ENCODE results near the gene KDM2A.

DNA sequence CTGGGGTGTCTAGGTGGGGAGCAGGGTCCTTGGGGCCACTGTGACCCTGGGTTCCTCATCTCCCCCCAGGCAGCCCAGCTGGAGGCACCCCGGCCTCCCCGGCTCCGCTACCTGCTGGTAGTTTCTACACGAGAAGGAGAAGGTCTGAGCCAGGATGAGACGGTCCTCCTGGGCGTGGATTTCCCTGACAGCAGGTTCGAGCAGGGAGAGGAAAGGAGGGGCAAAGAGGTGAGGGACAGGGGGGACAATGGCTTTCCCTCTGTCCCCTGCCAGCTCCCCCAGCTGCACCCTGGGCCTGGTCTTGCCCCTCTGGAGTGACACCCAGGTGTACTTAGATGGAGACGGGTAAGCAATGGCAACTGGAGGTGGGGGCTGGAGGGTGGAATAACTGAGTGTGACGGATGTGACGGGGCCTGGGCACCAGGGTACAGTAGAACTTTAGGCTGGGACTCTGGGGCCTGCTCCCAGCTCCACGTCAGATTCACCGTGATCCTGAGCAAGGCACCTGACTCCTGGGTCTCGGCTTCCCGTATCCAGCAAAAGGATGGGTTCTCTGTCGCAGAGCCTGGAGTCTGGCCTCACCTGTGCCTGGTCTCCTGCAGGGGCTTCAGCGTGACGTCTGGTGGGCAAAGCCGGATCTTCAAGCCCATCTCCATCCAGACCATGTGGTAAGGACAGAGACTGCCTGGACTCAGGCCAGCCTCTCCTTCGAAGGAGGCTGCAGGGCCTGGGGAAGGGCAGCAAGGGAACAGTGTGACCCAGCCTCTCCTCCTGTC is 187.9 kb downstream of the KDM2A start:
- TF ChIP-seq EZH2 (IDR thresholded peaks at IDR 0.05; ENCODE audit: borderline replicate concordance, low read depth, low read length, severe bottlenecking), result no peak
- TF ChIP-seq MYC (IDR thresholded peaks at IDR 0.05; ENCODE audit: low read depth, low read length), result no peak
- no peak for TF ChIP-seq POLR2AphosphoS5 (IDR thresholded peaks at IDR 0.05; ENCODE audit: insufficient read depth, low read depth, low read length)
- TF ChIP-seq, protein P1, sequence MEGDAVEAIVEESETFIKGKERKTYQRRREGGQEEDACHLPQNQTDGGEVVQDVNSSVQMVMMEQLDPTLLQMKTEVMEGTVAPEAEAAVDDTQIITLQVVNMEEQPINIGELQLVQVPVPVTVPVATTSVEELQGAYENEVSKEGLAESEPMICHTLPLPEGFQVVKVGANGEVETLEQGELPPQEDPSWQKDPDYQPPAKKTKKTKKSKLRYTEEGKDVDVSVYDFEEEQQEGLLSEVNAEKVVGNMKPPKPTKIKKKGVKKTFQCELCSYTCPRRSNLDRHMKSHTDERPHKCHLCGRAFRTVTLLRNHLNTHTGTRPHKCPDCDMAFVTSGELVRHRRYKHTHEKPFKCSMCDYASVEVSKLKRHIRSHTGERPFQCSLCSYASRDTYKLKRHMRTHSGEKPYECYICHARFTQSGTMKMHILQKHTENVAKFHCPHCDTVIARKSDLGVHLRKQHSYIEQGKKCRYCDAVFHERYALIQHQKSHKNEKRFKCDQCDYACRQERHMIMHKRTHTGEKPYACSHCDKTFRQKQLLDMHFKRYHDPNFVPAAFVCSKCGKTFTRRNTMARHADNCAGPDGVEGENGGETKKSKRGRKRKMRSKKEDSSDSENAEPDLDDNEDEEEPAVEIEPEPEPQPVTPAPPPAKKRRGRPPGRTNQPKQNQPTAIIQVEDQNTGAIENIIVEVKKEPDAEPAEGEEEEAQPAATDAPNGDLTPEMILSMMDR (IDR thresholded peaks at IDR 0.05; ENCODE audit: extremely low read depth in 1 of 2, insufficient read depth in 1 of 2, low read depth in 1 of 2, low read length in 2 of 2), result no peak
- TF ChIP-seq POLR2A (IDR thresholded peaks at IDR 0.05; ENCODE audit: low read depth, low read length), result no peak
- TF ChIP-seq, protein P2, sequence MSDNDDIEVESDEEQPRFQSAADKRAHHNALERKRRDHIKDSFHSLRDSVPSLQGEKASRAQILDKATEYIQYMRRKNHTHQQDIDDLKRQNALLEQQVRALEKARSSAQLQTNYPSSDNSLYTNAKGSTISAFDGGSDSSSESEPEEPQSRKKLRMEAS (IDR thresholded peaks at IDR 0.05; ENCODE audit: insufficient read depth, insufficient read length), result no peak
- TF ChIP-seq GATA2 (IDR thresholded peaks at IDR 0.05; ENCODE audit: insufficient read depth, insufficient read length, low read depth, low read length), result no peak
